Measurements from ENCODE around the gene MUTYH.
A peak's percentile ranks its signal among the peaks of the same experiment; 100 is the strongest.
"Not testable (repeated sequence)": the region's sequence is repeated elsewhere in the genome, so short reads cannot be mapped to it uniquely, and the experiment has no call there.

Gene MUTYH

GRCh38 chr1:45339789-45340558, at the start of gene MUTYH, which contains the start of gene TOE1:
MUTYH (minus strand) TSS chr1:45340440; CDS start chr1:45334505, 5,935 bp downstream.
TOE1 (plus strand) TSS chr1:45340170; CDS start chr1:45340253, 83 bp downstream.
- DNase-seq: peak; percentile 83

- DNase-seq: no peak
Measured at GRCh38 chr1:45386219-45386618, 46.0 kb upstream of the MUTYH start.

DNA sequence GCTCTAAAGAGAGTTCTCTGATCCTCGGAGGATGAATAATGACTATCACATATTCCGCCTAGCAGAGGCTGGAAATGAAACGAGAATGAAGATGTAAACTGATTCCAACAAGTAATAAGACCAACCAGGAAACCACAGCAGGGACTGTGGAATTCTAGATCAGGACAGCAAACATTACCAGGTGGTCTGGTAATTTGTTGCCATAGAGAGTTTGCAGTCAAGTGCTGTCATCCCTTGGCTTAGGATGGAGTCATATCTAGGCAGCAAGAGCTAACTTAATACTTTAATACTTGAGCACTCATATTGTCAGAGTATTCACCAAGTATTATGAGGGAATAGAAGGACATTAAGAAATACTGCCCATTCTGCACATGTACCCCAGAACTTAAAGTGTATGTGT, 45.1 kb upstream of the MUTYH start:
- DNase-seq: no peak

DNA sequence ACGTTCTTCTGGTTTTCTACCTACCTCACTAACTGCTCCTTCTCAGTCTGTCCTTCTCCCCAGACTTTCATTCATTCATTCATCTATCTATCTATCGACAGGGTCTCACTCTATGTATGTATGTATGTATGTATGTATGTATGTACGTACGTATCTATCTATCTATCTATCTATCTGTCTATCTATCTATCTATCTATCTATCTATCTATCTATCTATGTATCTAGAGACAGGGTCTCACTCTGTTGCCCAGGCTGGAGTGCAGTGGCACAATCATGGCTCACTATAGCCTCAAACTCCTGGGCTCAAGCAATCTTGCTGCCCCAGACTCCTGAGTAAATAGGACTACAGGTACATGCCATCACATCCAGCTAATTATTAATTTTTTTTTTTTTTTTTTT, 44.0 kb upstream of the MUTYH start:
- not testable (repeated sequence) for DNase-seq

DNA sequence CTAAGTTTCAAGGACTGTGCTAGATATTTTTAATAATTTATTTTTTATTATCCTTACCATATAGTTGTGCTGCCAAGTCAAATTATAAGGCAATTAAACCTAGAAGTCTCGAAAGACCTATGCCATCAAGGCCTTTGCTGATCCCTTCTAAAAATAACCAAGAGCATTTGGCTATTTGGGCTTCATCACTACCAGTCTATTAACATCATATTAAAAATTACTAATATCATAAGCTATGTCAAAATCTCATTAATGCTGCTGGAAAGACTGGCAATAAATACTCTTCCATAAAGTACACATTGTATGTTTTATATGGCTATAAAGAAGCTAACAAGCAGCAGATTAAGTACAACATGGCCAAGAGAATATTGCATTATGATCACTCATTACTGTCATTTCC, 43.0 kb upstream of the MUTYH start:
- DNase-seq: no peak

DNA sequence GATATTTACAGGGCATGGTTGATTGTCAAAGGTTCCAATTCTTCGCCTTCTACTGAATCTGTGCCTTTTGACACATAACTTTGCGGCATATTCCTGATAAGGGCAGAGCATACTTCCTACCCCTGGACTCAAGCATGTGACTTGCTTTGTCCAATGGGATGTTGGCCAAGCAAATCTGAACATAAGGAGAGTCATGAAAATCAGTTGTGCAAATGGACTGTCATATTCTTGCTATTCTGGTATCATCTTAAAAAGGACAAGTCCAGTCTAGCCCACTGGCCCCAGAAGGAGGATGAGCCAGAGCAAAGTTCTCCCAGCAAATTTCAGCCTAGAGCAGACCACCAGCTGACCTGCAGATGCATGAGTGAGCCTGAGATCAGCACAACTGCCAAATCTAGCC, 41.0 kb upstream of the MUTYH start:
- no peak for DNase-seq

DNA sequence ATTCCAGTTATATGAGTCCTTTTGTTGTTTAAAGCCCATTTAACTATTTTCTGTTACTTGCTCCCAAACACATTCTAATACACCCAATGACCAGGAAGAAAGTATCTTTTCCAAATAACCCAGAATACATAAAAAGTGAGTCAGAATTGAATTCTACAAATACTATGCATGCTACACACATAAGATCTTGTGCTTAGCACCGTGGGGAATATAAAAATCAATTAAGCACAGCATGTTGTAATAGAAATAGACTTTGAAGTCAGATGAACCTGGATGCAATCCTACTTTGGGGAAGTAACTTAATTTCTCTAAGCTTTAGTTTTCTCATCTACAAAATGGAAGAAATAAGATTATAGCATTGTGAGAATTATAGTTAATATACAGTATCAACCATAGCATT, 40.5 kb upstream of the MUTYH start:
- no peak for DNase-seq

- DNase-seq: no peak
Measured at GRCh38 chr1:45380125-45380524, 39.9 kb upstream of the MUTYH start.

- no peak for DNase-seq
Measured at GRCh38 chr1:45379524-45379923, 39.3 kb upstream of the MUTYH start.

DNA sequence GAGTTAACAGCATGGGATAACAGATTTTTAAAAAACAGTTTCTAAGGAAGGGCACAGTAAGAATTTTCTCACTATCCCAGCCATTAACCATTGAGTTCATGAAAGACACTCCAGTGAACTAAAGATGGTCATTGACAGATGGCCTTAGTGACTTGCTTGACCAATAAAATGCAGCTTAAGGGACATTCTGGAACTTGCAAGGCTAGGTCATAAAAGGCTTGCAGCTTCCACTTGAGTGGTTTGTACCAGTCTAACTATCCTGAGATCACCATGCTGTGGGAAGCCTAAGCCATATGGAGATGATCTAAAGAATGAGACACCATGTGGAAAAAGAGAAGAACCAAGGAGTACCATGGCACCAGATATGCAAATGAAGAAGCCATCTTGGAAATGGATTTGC, 37.9 kb upstream of the MUTYH start:
- DNase-seq: no peak

GRCh38 chr1:45375104-45376090, 35.2 kb upstream of the MUTYH start:
- no peak for DNase-seq

DNA sequence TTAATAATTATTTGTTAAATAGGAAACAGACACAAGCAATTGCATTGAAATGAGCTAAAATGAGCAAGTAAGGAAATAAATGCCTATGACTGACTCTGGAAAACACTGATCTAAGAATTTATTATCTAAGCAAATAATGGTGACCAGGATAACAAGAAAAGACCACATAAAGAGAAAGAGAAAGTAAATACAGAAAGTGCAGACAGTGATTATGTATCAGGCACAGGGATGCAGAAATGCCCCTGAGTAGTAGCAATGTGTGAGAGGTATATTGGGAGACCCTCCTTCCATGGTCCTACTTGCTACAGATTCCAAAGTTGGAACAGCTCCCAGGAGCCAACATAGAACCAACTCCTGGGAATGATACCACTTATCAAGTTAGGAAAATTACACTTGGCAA, 33.3 kb upstream of the MUTYH start:
- DNase-seq: no peak

- no peak for DNase-seq
Measured at GRCh38 chr1:45370575-45370974, 30.3 kb upstream of the MUTYH start.

GRCh38 chr1:45365051-45365450, 24.8 kb upstream of the MUTYH start:
- no peak for DNase-seq

GRCh38 chr1:45364294-45364693, 24.1 kb upstream of the MUTYH start:
- no peak for DNase-seq

DNA sequence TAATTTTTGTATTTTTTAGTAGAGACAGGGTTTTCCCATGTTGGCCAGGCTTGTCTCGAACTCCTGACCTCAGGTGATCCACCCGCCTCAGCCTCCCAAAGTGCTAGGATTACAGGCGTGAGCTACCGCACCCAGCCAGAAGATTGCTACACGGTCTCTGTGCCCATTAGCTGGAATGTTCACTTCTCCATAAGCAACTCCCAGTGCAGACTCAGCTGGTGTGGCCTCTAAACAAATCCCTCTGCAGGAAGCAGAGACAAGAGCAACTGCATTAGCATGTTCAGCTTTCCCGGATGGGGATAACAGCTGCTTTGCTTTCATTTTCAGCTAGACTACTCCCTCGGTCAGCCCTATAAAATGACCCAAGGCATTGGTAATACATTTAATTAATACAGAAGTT, 20.7 kb upstream of the MUTYH start:
- DNase-seq: peak; percentile 47

- peak; percentile 65 for DNase-seq
Measured at GRCh38 chr1:45359882-45360513, 19.8 kb upstream of the MUTYH start.

- no peak for DNase-seq
Measured at GRCh38 chr1:45356186-45356585, 15.9 kb upstream of the MUTYH start.

DNA sequence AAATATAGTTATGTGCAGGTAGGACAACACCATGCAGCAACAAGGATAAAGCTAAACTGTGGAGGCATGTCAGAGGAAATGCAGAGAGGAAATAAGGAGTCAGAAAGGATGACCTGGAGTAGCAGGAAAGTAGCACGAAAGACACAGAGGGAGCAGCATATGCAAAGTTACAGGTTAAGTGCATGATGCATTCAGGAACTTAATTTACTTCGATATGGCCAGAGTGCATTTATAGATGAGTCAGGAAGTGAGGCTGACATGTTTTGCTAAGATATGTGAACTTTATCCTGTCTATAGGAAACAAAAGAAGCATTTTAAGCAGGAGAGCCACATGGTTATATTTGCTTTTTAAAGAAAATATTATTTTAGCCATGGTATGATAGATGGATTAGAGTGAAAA, 15.4 kb upstream of the MUTYH start:
- DNase-seq: no peak

- no peak for DNase-seq
Measured at GRCh38 chr1:45354838-45355237, 14.6 kb upstream of the MUTYH start.

GRCh38 chr1:45353685-45354084, 13.4 kb upstream of the MUTYH start:
- peak; percentile 51 for DNase-seq

GRCh38 chr1:45351508-45351907, 11.3 kb upstream of the MUTYH start:
- DNase-seq: no peak

DNA sequence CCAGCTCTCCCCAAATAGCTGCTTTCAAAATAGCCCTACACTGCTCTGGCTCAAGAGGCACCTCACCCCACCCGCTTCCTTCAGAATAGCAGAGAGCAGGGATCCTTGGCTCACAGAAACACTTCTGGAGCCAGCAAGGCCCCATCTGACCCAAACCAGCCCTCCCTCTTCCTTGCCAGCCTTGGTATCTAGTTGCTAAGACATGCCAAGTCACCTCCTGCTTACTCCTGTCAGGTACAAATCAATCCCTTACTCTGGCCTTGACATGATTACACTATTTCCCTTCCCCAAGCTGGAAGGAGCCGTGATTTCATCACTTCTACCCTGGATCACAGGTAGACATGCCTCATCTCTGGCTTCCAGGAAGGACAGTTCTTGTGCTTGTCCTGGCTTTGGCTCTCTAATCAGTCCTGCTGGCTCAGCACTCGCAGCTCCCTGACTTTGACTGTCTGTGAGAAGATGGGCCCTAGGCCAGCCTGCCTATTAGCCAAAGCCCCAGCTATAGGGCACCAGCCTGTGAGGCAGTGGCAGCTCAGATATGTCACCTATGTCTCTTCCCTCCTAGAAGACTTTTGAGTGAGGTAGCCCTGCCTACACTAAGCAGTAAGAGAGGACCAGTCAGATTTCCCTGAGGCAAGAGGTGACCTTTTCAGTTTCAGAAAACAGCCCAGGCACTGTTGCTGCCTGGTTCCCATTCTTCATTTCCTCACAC, 8.9 kb upstream of the MUTYH start:
- no peak for DNase-seq
